Vagina (tissue), 2 donors: ENCODE measurements around the gene PRIMPOL. TPM values are rescaled to one million over a fixed set of nuclear protein-coding genes. Genes with fewer than 3 reads are reported as not detected.
"Not testable (repeated sequence)": the region's sequence is repeated elsewhere in the genome, so short reads cannot be mapped to it uniquely, and the experiment has no call there.

ENCODE experiments used
- DNase-seq, 2 donors: peaks; one replicate each; pipeline ENCODE4 v3.0.0-alpha.2; 2017; ENCODE audit errors: extremely low spot score in 2 of 2
- H3K27ac ChIP-seq: fragments of 200-600 bp; sonication (generic); one replicate; pipeline ENCODE4 v1.5.1; 2019
- H3K27me3 ChIP-seq: fragments of 200-600 bp; sonication (generic); one replicate; pipeline ENCODE4 v1.5.1; 2019
- H3K36me3 ChIP-seq, 2 donors: fragments of 200-600 bp; sonication (generic); one replicate each; pipeline ENCODE4 v1.5.1; 2017 to 2019
- H3K4me1 ChIP-seq: fragments of 200-600 bp; sonication (generic); one replicate; pipeline ENCODE4 v1.5.1; 2019
- H3K4me3 ChIP-seq, 2 donors: fragments of 200-600 bp; sonication (generic); 1 replicate in 1 of 2; 2 replicates in 1 of 2; pipeline ENCODE4 v1.5.1; 2016 to 2019
- H3K9me3 ChIP-seq: fragments of 200-600 bp; sonication (generic); one replicate; pipeline ENCODE4 v1.5.1; 2019
- POLR2A ChIP-seq, 2 donors: fragments of 450-650 bp; IDR thresholded peaks; one replicate each; pipeline ENCODE4 v1.6.1; 2017; ENCODE audit warnings: antibody characterized with exemption in 2 of 2, mild to moderate bottlenecking in 2 of 2, moderate library complexity in 2 of 2
- POLR2AphosphoS5 ChIP-seq, 2 donors: sonication (generic); formaldehyde crosslinking; IDR thresholded peaks; one replicate each; pipeline ENCODE4 v1.9.0; 2017; ENCODE audit warnings: antibody characterized with exemption in 2 of 2, mild to moderate bottlenecking in 2 of 2, low read depth in 1 of 2; ENCODE audit not compliant: insufficient read depth in 1 of 2
- intact Hi-C: fragments of 100-400 bp; cut with DNase I; formaldehyde crosslinking; loops from one replicate; pipeline ENCODE4 v1.15.1; 2023
- total RNA-seq: library from RNA; depleted of rRNA; stranded (reverse); fragments of >200 nt; gene quantifications from one replicate; pipeline ENCODE4 v1.2.3, GENCODE V29; 2016
- TF ChIP-seq, protein P1 (sequence below), 3 experiments: fragments of 450-650 bp in 2 of 3; fragments of 200-600 bp in 1 of 3; sonication (generic) in 1 of 3; IDR thresholded peaks; one replicate each; pipeline ENCODE4 v1.5.1; 2017 to 2019; ENCODE audit warnings: antibody characterized with exemption in 3 of 3, mild to moderate bottlenecking in 2 of 3, moderate library complexity in 2 of 3

The PRIMPOL gene
- total RNA-seq, 1 donor from 2014 or later: 14.0 TPM

DNA sequence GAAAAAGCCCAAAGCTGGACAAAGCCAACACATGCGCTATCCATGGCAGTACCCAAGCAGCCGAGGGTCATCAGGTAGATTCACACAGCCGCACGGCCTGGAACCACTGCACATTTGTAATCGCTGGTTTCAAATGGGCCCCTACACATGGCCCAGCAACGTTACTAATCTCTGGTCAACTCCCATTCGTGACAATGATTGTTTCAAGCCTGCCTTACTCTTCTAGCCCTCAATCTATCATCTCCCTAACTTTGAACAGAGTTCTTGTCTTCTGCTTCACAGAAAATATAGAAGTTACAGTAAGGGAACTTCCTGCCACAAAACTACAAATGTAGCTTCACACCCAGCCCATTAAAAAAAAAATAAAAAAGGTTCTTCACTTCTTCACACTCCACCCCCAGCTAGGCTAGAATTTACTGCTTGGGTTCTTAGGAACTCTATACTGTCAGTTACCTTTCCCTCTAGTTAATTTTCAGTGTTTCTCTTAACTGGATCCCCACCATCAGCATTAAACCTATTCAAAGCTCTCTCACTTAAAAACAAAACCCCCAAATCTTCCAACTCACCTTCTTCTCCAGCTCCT, 24.5 kb upstream of the PRIMPOL start:
- intact Hi-C loops: no loop called here
- H3K27ac ChIP-seq: no peak overlapping the region
- H3K27me3 ChIP-seq: no peaks in the 10 kb centered on the region
- TF ChIP-seq, protein P1, sequence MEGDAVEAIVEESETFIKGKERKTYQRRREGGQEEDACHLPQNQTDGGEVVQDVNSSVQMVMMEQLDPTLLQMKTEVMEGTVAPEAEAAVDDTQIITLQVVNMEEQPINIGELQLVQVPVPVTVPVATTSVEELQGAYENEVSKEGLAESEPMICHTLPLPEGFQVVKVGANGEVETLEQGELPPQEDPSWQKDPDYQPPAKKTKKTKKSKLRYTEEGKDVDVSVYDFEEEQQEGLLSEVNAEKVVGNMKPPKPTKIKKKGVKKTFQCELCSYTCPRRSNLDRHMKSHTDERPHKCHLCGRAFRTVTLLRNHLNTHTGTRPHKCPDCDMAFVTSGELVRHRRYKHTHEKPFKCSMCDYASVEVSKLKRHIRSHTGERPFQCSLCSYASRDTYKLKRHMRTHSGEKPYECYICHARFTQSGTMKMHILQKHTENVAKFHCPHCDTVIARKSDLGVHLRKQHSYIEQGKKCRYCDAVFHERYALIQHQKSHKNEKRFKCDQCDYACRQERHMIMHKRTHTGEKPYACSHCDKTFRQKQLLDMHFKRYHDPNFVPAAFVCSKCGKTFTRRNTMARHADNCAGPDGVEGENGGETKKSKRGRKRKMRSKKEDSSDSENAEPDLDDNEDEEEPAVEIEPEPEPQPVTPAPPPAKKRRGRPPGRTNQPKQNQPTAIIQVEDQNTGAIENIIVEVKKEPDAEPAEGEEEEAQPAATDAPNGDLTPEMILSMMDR (IDR thresholded peaks at IDR 0.05): no peak
- TF ChIP-seq POLR2A (IDR thresholded peaks at IDR 0.05): no peak
- TF ChIP-seq POLR2AphosphoS5 (IDR thresholded peaks at IDR 0.05; ENCODE audit: insufficient read depth in 1 of 2, low read depth in 1 of 2): no peak
- H3K9me3 ChIP-seq: no peaks in the 10 kb centered on the region
- peaks cover 0 to 26% of the 10 kb centered on the region in 2 donors for H3K36me3 ChIP-seq
- H3K4me3 ChIP-seq: no peak overlapping the region
- H3K4me1 ChIP-seq: no peaks in the 10 kb centered on the region
- peak in 1 of 2 donors; percentile 10 for DNase-seq

DNA sequence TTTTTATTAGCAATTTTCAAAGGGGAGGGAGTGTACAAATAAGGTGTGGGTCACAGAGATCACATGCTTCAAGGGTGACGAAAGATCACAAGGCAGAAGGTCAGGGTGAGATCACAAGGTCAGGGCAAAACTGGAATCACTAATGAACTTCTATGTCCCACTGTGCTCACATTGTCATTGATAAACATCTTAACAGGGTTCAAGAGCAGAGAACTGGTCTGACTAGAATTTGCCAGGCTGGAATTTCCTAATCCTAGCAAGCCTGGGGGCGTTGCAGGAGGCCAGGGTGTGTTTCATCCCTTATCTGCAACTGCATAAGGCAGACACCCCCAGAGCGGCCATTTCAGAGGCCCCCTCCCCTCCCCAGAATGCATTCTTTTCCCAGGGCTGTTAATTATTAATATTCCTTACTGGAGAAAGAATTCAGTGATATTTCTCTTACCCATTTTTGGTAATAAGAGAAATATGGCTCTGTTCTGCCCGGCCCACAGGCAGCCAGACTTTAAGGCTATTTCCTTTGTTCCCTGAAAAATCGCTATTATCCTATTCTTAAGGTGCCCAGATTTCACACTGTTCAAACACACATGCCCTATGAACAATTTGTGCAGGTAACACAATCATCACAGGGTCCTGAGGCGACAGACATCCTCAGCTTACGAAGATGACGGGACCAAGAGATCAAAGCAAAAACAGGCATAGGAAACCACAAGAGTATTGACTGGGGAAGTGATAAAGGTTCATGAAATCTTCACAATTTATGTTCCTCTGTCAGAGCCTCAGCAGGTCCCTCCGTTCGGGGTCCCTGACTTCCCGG, 23.5 kb upstream of the PRIMPOL start:
- intact Hi-C loops, H3K4me1 ChIP-seq, H3K27me3 ChIP-seq, H3K4me3 ChIP-seq, H3K27ac ChIP-seq, H3K9me3 ChIP-seq: not testable (repeated sequence)
- peaks cover 0 to 35% of the 10 kb centered on the region in 2 donors for H3K36me3 ChIP-seq
- peak in 1 of 2 donors; percentile 13 for DNase-seq

DNA sequence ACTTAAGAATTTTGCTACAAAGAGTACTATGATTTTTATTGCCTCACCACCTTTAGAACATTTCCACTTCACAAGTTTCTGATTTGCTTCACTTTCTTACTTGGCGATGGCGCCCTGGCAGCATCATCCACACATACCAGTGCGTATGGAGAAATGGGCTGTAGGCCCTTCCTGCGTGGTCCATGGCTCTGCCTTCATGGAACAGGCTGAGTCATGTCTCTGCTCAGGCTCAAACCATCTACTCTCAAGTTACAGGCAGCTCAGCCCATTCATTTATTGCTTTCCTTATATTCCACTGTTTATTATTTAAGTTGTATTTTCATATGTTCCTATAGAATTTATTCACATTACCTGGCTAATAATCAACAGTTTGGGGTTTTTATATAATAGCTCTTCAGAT, 21.4 kb upstream of the PRIMPOL start:
- peaks cover 0 to 46% of the 10 kb centered on the region in 2 donors for H3K36me3 ChIP-seq
- intact Hi-C loops: no loop called here
- no peak for TF ChIP-seq POLR2AphosphoS5 (IDR thresholded peaks at IDR 0.05; ENCODE audit: insufficient read depth in 1 of 2, low read depth in 1 of 2)
- TF ChIP-seq POLR2A (IDR thresholded peaks at IDR 0.05): no peak
- TF ChIP-seq, protein P1 (IDR thresholded peaks at IDR 0.05): no peak

DNA sequence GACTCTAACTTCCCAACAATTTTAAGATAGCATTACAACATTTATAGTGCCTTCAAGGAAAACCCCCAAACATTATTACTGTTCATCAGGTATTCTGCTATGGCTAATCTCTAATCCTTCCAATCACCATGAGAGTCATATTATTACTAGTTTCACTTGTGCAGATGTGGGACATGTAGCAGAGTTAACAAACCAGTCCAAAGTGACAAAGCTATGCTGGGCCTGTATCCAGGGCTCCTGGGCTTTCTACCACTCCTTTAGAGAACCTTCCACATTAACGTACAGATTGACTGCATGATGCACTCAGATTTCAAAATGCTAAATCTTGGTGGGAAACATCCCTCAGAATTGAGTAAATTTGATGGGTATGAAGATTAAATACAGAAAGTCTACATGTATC, 16.7 kb upstream of the PRIMPOL start:
- Histone ChIP-seq H3K36me3 (peaks cover 0 to 74% of the 10 kb centered on the region in 2 donors), H3K9me3 (no peaks in the 10 kb centered on the region), H3K27ac (no peak overlapping the region), H3K27me3 (no peaks in the 10 kb centered on the region), H3K4me3 (no peak overlapping the region), H3K4me1 (no peaks in the 10 kb centered on the region)
- intact Hi-C loops: no loop called here
- TF ChIP-seq, protein P1 (IDR thresholded peaks at IDR 0.05): no peak
- DNase-seq: peak in 1 of 2 donors; percentile 10

More for the DNA sequence above, 21.4 kb upstream of the PRIMPOL start:
- H3K27ac ChIP-seq: no peak overlapping the region
- peak in 1 of 2 donors; percentile 22 for DNase-seq
- no peak overlapping the region for H3K4me3 ChIP-seq
- no peaks in the 10 kb centered on the region for H3K4me1 ChIP-seq
- H3K27me3 ChIP-seq: no peaks in the 10 kb centered on the region
- no peaks in the 10 kb centered on the region for H3K9me3 ChIP-seq

DNA sequence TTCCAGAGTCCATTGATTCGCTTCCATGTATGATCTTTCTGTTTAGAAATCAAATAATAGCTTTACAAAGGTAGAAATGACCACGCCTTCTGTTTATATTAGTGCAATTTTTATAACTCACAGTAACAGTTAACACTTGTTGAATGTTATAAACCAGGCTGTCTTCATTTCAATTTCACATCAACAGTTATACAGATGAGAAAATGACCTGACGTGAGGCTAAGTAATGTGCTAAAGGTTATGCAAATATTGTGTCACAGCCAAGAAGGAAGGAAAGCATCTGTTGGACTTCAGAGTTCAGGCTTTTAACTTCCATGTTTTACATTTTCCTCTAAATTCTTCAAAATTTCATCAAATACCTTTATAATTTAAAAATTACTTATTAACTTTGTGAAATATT, 14.2 kb upstream of the PRIMPOL start:
- no peak for DNase-seq
- Histone ChIP-seq H3K27ac (no peak overlapping the region), H3K4me1 (peaks cover under 1% of the 10 kb centered on the region), H3K9me3 (no peaks in the 10 kb centered on the region), H3K27me3 (no peaks in the 10 kb centered on the region), H3K4me3 (no peak overlapping the region), H3K36me3 (peaks cover 0 to 49% of the 10 kb centered on the region in 2 donors)
- intact Hi-C loops: no loop called here
- TF ChIP-seq, protein P1 (IDR thresholded peaks at IDR 0.05): no peak
- no peak for TF ChIP-seq POLR2AphosphoS5 (IDR thresholded peaks at IDR 0.05; ENCODE audit: insufficient read depth in 1 of 2, low read depth in 1 of 2)
- no peak for TF ChIP-seq POLR2A (IDR thresholded peaks at IDR 0.05)
